NCI-H187 (cell line): ENCODE data around the gene KCNT2.
"Not testable (repeated sequence)": the region's sequence is repeated elsewhere in the genome, so short reads cannot be mapped to it uniquely, and the experiment has no call there.

Experiments
- DNase-seq, 2 experiments: peaks; one replicate each; lab custom pipeline; 2025; lab: John Stamatoyannopoulos, UW

The KCNT2 gene

DNA sequence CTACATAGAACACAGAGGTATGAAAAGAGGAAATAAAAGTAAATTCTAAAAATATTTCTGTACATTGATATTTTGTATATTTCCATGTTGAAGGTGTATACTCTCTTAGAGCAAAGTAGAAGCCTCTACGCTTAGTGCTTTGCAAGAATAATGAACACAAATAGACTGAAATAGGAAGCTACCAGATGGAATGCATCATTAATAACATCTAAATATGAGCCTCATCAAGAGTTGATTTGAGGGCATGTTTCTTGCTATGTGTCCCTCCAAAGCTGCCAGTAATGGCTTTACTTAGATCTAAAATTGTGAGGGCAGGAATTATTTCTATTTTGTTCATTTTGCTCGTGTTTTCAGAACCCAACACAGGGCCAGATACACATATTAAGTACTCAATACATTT is 94.4 kb downstream of the KCNT2 start:
- DNase-seq: no peak

GRCh38 chr1:196510451-196510850 is 97.8 kb downstream of the KCNT2 start:
- no peak for DNase-seq

DNA sequence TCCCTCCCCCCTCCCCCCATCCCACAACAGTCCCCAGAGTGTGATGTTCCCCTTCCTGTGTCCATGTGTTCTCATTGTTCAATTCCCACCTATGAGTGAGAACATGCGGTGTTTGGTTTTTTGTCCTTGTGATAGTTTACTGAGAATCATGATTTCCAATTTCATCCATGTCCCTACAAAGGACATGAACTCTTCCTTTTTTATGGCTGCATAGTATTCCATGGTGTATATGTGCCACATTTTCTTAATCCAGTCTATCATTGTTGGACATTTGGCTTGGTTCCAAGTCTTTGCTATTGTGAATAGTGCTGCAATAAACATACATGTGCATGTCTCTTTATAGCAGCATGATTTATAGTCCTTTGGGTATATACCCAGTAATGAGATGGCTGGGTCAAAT is 104.0 kb downstream of the KCNT2 start:
- not testable (repeated sequence) for DNase-seq

- no peak for DNase-seq
These were observed 105.8 kb downstream of the KCNT2 start for GRCh38 chr1:196502437-196502836.

GRCh38 chr1:196501760-196502428 is 106.3 kb downstream of the KCNT2 start:
- no peak for DNase-seq

DNA sequence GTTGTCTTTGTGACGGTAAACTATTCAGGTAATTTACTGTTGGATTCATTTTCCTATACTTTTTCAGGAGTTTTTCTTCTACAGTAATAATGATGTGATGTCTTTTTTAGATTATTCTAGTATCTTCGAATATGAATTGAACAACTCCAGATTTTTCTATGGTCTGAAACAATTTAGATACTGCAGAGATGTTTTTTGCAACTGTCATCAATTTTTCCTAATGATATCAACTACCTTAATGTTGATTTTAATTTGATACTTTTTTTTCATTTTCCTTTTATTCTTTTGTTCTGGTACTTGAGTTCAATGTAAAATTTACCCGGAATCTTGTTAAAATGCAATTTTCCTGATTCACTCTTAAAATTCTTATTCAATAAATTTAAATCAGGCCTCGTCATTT is 110.4 kb downstream of the KCNT2 start:
- DNase-seq: no peak

GRCh38 chr1:196494766-196495165 is 113.5 kb downstream of the KCNT2 start:
- DNase-seq: no peak

GRCh38 chr1:196493881-196494280 is 114.4 kb downstream of the KCNT2 start:
- DNase-seq: no peak

DNA sequence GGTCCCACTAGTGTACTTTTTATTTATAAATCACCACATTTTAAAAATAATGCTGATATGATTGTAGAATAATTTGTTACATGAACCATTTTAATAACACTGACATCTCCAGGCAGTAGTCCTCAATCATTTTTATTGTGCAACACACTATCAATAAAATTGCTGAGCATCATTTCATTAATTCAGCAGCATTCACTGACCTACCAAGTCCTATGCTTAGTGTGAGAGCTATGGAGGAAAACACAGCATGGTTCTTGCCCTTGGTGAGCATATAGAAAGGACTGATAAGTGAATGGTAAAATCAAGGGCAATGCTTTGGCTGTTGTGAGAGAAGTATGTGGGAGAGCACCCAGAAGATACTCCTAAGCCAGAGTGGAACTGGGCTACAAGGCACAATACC is 119.7 kb downstream of the KCNT2 start:
- no peak for DNase-seq

DNA sequence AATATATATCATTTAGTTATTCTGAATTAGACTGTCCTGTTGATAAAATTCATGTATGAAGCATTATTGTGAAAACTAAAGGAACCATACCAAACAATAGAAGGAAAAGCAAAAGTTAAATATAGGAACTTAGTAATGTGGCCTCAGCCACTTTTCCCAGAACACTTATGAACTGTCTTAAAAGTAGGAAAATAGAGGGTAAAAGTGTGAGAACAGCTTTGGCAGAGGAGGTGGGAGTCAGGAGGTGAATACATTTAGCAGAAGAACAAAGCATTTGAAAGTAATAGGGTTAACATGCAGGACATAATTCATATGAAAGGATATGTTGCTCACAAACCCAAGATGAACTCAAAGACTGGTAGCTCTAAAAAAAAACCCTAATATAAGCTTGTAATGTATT is 121.9 kb downstream of the KCNT2 start:
- no peak for DNase-seq

DNA sequence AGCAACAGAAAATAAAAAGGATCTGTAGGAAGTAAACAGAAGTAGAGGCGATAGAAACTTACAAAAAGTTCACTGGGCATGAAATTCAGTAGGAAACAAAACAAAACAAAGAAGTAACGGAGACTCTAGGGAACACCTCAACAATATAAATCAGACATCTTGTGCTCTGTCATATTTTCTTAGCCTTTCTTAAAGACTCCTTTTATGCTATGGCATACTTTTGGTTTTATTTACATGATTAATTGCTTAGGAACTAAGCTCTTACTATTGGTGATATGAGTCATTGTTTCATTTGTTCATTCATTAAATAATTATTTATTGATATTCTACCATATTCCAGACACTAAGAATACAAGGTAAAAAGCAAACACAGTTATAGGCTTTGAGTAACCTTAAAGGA is 126.6 kb downstream of the KCNT2 start:
- no peak for DNase-seq

- DNase-seq: no peak
These were observed 131.0 kb downstream of the KCNT2 start for GRCh38 chr1:196477262-196477661.

- no peak for DNase-seq
These were observed 140.9 kb downstream of the KCNT2 start for GRCh38 chr1:196467230-196467925.

DNA sequence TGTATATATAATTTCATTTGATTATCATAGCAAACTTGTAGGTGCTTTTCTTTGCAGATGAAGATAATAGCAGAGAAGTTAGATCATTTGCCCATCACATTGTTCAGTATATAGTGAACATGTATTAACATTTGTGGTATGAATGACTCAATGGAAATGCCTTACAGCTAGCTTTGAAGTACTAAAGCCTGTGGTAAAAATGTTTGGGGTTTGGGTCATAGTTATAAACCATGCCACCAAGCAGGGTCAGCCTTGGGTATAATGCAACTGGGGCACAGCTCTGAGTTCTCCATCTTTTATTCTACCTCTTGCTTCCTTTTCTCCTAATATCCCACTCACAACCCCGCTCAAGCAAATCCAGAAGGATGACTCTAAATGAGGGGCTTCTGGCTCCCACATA is 141.6 kb downstream of the KCNT2 start:
- DNase-seq: no peak

GRCh38 chr1:196466166-196466565 is 142.1 kb downstream of the KCNT2 start:
- DNase-seq: no peak

- DNase-seq: no peak
These were observed 143.7 kb downstream of the KCNT2 start for GRCh38 chr1:196464480-196464941.

- no peak for DNase-seq
These were observed 146.2 kb downstream of the KCNT2 start for GRCh38 chr1:196462086-196462485.

GRCh38 chr1:196461521-196461920 is 146.7 kb downstream of the KCNT2 start:
- no peak for DNase-seq

DNA sequence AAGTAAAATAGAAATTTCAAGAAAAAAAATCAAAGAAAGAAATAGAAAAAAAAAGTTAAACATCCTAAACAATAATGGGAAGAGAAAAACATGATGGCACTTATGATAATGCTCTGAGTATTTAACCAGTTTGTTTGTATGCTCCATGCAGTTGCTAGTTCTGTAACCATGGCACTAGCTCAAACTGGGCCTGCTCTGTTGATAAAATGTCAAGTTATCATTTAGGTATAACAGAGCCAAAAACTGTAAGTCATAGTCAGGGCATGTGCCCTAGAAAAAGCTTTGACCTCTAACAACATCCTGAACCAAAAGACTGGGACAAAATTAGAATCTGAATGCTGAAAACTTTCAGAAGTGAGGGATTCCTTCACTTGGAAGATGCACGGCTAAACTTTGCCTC is 148.9 kb downstream of the KCNT2 start:
- no peak for DNase-seq

GRCh38 chr1:196454792-196455191 is 153.4 kb downstream of the KCNT2 start:
- DNase-seq: no peak

DNA sequence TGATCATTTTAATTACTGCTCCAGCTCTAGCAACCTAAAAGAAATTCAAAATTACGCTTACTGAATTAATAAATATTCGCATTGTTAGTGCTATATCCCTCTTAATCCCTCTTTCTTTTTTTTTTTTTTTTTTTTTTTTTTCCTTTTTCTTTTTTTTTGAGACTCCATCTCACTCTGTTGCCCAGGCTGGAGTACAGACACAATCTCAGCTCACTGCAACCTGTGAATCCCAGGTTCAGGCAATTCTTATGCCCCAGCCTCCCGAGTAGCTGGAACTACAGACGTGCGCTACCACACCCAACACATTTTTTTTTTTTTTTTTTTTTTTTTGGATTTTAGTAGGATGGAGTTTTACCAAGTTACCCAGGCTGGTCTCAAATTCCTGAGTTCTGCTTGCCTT is 157.1 kb downstream of the KCNT2 start:
- no peak for DNase-seq

GRCh38 chr1:196450143-196451095 is 157.8 kb downstream of the KCNT2 start:
- DNase-seq: no peak

GRCh38 chr1:196449460-196449859 is 158.8 kb downstream of the KCNT2 start:
- no peak for DNase-seq
